ENCODE measurements around the gene ASB2.

The ASB2 gene

GRCh38 chr14:93940437-93940836 lies 35.9 kb downstream of the ASB2 start:
- Histone ChIP-seq H3K27me3 (ENCODE audit: control insufficient read depth, insufficient read depth, low read length, poor library complexity, severe bottlenecking) (peaks cover 20% of the 10 kb centered on the region), H3K36me3 (ENCODE audit: control insufficient read depth, insufficient read depth, low read length) (no peaks in the 10 kb centered on the region), H3K27ac (ENCODE audit: insufficient read depth, low read depth, low read length, poor library complexity, severe bottlenecking) (no peak overlapping the region), H3K4me1 (ENCODE audit: control insufficient read depth, insufficient read depth, low read length) (peaks cover 8% of the 10 kb centered on the region), H3K9me3 (ENCODE audit: control insufficient read depth, low read length) (no peaks in the 10 kb centered on the region), H3K4me3 (ENCODE audit: insufficient read depth, low read depth, low read length) (no peak overlapping the region)
- 91 to 93% methylated on average over 6 of the region's 6 CpGs for WGBS, 2 experiments

- 13 to 14% methylated on average over 84 of the region's 84 CpGs for WGBS, 2 experiments
- Histone ChIP-seq H3K27ac (ENCODE audit: insufficient read depth, low read depth, low read length, poor library complexity, severe bottlenecking) (no peak overlapping the region), H3K9me3 (ENCODE audit: control insufficient read depth, low read length) (no peaks in the 10 kb centered on the region), H3K36me3 (ENCODE audit: control insufficient read depth, insufficient read depth, low read length) (no peaks in the 10 kb centered on the region), H3K4me1 (ENCODE audit: control insufficient read depth, insufficient read depth, low read length) (peaks cover 8% of the 10 kb centered on the region), H3K4me3 (ENCODE audit: insufficient read depth, low read depth, low read length) (peak overlapping the region; percentile 28), H3K27me3 (ENCODE audit: control insufficient read depth, insufficient read depth, low read length, poor library complexity, severe bottlenecking) (peaks cover 20% of the 10 kb centered on the region)
Observed at GRCh38 chr14:93939304-93940229, 36.8 kb downstream of the ASB2 start.

- H3K36me3 ChIP-seq (ENCODE audit: control insufficient read depth, insufficient read depth, low read length), result no peaks in the 10 kb centered on the region
- H3K27me3 ChIP-seq (ENCODE audit: control insufficient read depth, insufficient read depth, low read length, poor library complexity, severe bottlenecking), result peaks cover 20% of the 10 kb centered on the region
- WGBS, 2 experiments, result 81% methylated on average over 46 of the region's 46 CpGs
- H3K4me3 ChIP-seq (ENCODE audit: insufficient read depth, low read depth, low read length), result peak overlapping the region; percentile 28
- H3K9me3 ChIP-seq (ENCODE audit: control insufficient read depth, low read length), result no peaks in the 10 kb centered on the region
- H3K27ac ChIP-seq (ENCODE audit: insufficient read depth, low read depth, low read length, poor library complexity, severe bottlenecking), result no peak overlapping the region
- H3K4me1 ChIP-seq (ENCODE audit: control insufficient read depth, insufficient read depth, low read length), result peaks cover 8% of the 10 kb centered on the region
Observed at GRCh38 chr14:93938751-93939303, 37.5 kb downstream of the ASB2 start.

- Histone ChIP-seq H3K4me1 (ENCODE audit: control insufficient read depth, insufficient read depth, low read length) (peaks cover 8% of the 10 kb centered on the region), H3K9me3 (ENCODE audit: control insufficient read depth, low read length) (no peaks in the 10 kb centered on the region), H3K27me3 (ENCODE audit: control insufficient read depth, insufficient read depth, low read length, poor library complexity, severe bottlenecking) (peaks cover 20% of the 10 kb centered on the region), H3K4me3 (ENCODE audit: insufficient read depth, low read depth, low read length) (no peak overlapping the region), H3K36me3 (ENCODE audit: control insufficient read depth, insufficient read depth, low read length) (no peaks in the 10 kb centered on the region), H3K27ac (ENCODE audit: insufficient read depth, low read depth, low read length, poor library complexity, severe bottlenecking) (no peak overlapping the region)
- 95% methylated on average over 13 of the region's 13 CpGs for WGBS, 2 experiments
Observed at GRCh38 chr14:93937519-93937918, 38.9 kb downstream of the ASB2 start.

- H3K27ac ChIP-seq (ENCODE audit: insufficient read depth, low read depth, low read length, poor library complexity, severe bottlenecking), result no peak overlapping the region
- H3K36me3 ChIP-seq (ENCODE audit: control insufficient read depth, insufficient read depth, low read length), result no peaks in the 10 kb centered on the region
- H3K4me3 ChIP-seq (ENCODE audit: insufficient read depth, low read depth, low read length), result no peak overlapping the region
- H3K9me3 ChIP-seq (ENCODE audit: control insufficient read depth, low read length), result no peaks in the 10 kb centered on the region
- H3K27me3 ChIP-seq (ENCODE audit: control insufficient read depth, insufficient read depth, low read length, poor library complexity, severe bottlenecking), result peaks cover 20% of the 10 kb centered on the region
- WGBS, 2 experiments, result 92 to 93% methylated on average over 6 of the region's 6 CpGs
- H3K4me1 ChIP-seq (ENCODE audit: control insufficient read depth, insufficient read depth, low read length), result peaks cover 4% of the 10 kb centered on the region
Observed at GRCh38 chr14:93936926-93937325, 39.4 kb downstream of the ASB2 start.

GRCh38 chr14:93936245-93936644 lies 40.1 kb downstream of the ASB2 start:
- Histone ChIP-seq H3K9me3 (ENCODE audit: control insufficient read depth, low read length) (no peaks in the 10 kb centered on the region), H3K36me3 (ENCODE audit: control insufficient read depth, insufficient read depth, low read length) (no peaks in the 10 kb centered on the region), H3K4me1 (ENCODE audit: control insufficient read depth, insufficient read depth, low read length) (peaks cover 4% of the 10 kb centered on the region), H3K4me3 (ENCODE audit: insufficient read depth, low read depth, low read length) (no peak overlapping the region), H3K27me3 (ENCODE audit: control insufficient read depth, insufficient read depth, low read length, poor library complexity, severe bottlenecking) (peaks cover 20% of the 10 kb centered on the region), H3K27ac (ENCODE audit: insufficient read depth, low read depth, low read length, poor library complexity, severe bottlenecking) (no peak overlapping the region)
- WGBS, 2 experiments, result 30 to 32% methylated on average over 5 of the region's 5 CpGs

- Histone ChIP-seq H3K27ac (ENCODE audit: insufficient read depth, low read depth, low read length, poor library complexity, severe bottlenecking) (no peak overlapping the region), H3K9me3 (ENCODE audit: control insufficient read depth, low read length) (no peaks in the 10 kb centered on the region), H3K27me3 (ENCODE audit: control insufficient read depth, insufficient read depth, low read length, poor library complexity, severe bottlenecking) (peaks cover 20% of the 10 kb centered on the region), H3K36me3 (ENCODE audit: control insufficient read depth, insufficient read depth, low read length) (no peaks in the 10 kb centered on the region), H3K4me3 (ENCODE audit: insufficient read depth, low read depth, low read length) (no peak overlapping the region), H3K4me1 (ENCODE audit: control insufficient read depth, insufficient read depth, low read length) (peaks cover 4% of the 10 kb centered on the region)
- WGBS, 2 experiments, result 89 to 91% methylated on average over 7 to 8 of the region's 8 CpGs
Observed at GRCh38 chr14:93935213-93935612, 41.2 kb downstream of the ASB2 start.

- H3K9me3 ChIP-seq (ENCODE audit: control insufficient read depth, low read length), result no peaks in the 10 kb centered on the region
- no peak overlapping the region for H3K4me3 ChIP-seq (ENCODE audit: insufficient read depth, low read depth, low read length)
- H3K27me3 ChIP-seq (ENCODE audit: control insufficient read depth, insufficient read depth, low read length, poor library complexity, severe bottlenecking), result peaks cover 4% of the 10 kb centered on the region
- 94% methylated on average over 4 of the region's 4 CpGs for WGBS, 2 experiments
- no peak overlapping the region for H3K27ac ChIP-seq (ENCODE audit: insufficient read depth, low read depth, low read length, poor library complexity, severe bottlenecking)
- H3K36me3 ChIP-seq (ENCODE audit: control insufficient read depth, insufficient read depth, low read length), result no peaks in the 10 kb centered on the region
- peaks cover 13% of the 10 kb centered on the region for H3K4me1 ChIP-seq (ENCODE audit: control insufficient read depth, insufficient read depth, low read length)
Observed at GRCh38 chr14:93932642-93933041, 43.7 kb downstream of the ASB2 start.

- Histone ChIP-seq H3K4me1 (ENCODE audit: control insufficient read depth, insufficient read depth, low read length) (peaks cover 21% of the 10 kb centered on the region), H3K9me3 (ENCODE audit: control insufficient read depth, low read length) (no peaks in the 10 kb centered on the region), H3K4me3 (ENCODE audit: insufficient read depth, low read depth, low read length) (no peak overlapping the region), H3K27me3 (ENCODE audit: control insufficient read depth, insufficient read depth, low read length, poor library complexity, severe bottlenecking) (no peaks in the 10 kb centered on the region), H3K27ac (ENCODE audit: insufficient read depth, low read depth, low read length, poor library complexity, severe bottlenecking) (no peak overlapping the region), H3K36me3 (ENCODE audit: control insufficient read depth, insufficient read depth, low read length) (no peaks in the 10 kb centered on the region)
- 90 to 93% methylated on average over 4 of the region's 4 CpGs for WGBS, 2 experiments
Observed at GRCh38 chr14:93930989-93931307, 45.4 kb downstream of the ASB2 start.

- H3K4me3 ChIP-seq (ENCODE audit: insufficient read depth, low read depth, low read length), result no peak overlapping the region
- no peaks in the 10 kb centered on the region for H3K36me3 ChIP-seq (ENCODE audit: control insufficient read depth, insufficient read depth, low read length)
- H3K27me3 ChIP-seq (ENCODE audit: control insufficient read depth, insufficient read depth, low read length, poor library complexity, severe bottlenecking), result no peaks in the 10 kb centered on the region
- peaks cover 25% of the 10 kb centered on the region for H3K4me1 ChIP-seq (ENCODE audit: control insufficient read depth, insufficient read depth, low read length)
- 92 to 93% methylated on average over 8 of the region's 8 CpGs for WGBS, 2 experiments
- H3K27ac ChIP-seq (ENCODE audit: insufficient read depth, low read depth, low read length, poor library complexity, severe bottlenecking), result no peak overlapping the region
- H3K9me3 ChIP-seq (ENCODE audit: control insufficient read depth, low read length), result no peaks in the 10 kb centered on the region
Observed at GRCh38 chr14:93930296-93930988, 45.9 kb downstream of the ASB2 start.

Measured in ectodermal cell (in vitro differentiated cells).